WERI-Rb-1 (cell line): ENCODE results near the gene MARCHF7.
A peak's percentile ranks its signal among the peaks of the same experiment; 100 is the strongest.

Experiments used
- DNase-seq: peaks from one replicate; pipeline ENCODE4 v3.0.0-alpha.2; 2020
- H3K27ac ChIP-seq: fragments of 250-450 bp; sonication (Bioruptor Pico); 2 replicates; pipeline ENCODE4 v1.5.1; 2020; ENCODE audit warnings: mild to moderate bottlenecking, moderate library complexity
- H3K27me3 ChIP-seq: fragments of 250-450 bp; sonication (Bioruptor Pico); 2 replicates; pipeline ENCODE4 v1.5.1; 2021; ENCODE audit warnings: mild to moderate bottlenecking, low read depth, moderate library complexity; ENCODE audit not compliant: insufficient read depth, severe bottlenecking
- H3K36me3 ChIP-seq: fragments of 250-450 bp; sonication (Bioruptor Pico); 2 replicates; pipeline ENCODE4 v1.5.1; 2020; ENCODE audit warnings: mild to moderate bottlenecking, moderate library complexity
- H3K4me3 ChIP-seq: 2 replicates; pipeline ENCODE4 v1.5.1; 2011; ENCODE audit warnings: low read depth, mild to moderate bottlenecking, control low read depth, low read length
- H3K9me3 ChIP-seq: fragments of 250-450 bp; sonication (Bioruptor Pico); 2 replicates; pipeline ENCODE4 v1.5.1; 2021; ENCODE audit warnings: mild to moderate bottlenecking, moderate library complexity; ENCODE audit not compliant: severe bottlenecking
- CTCF ChIP-seq: IDR thresholded peaks from 2 replicates; pipeline ENCODE4 v1.5.1; 2011; ENCODE audit warnings: low read depth, mild to moderate bottlenecking, control low read depth, inconsistent platforms, low read length

Gene MARCHF7

GRCh38 chr2:159753797-159754196 lies 41.5 kb downstream of the MARCHF7 start:
- no peak for DNase-seq
- TF ChIP-seq CTCF, result no peak
- Histone ChIP-seq H3K4me3 (no peak overlapping the region), H3K27me3 (no peaks in the 10 kb centered on the region), H3K36me3 (peaks cover 85% of the 10 kb centered on the region), H3K27ac (no peak overlapping the region), H3K9me3 (no peaks in the 10 kb centered on the region)

- Histone ChIP-seq H3K9me3 (no peaks in the 10 kb centered on the region), H3K27me3 (no peaks in the 10 kb centered on the region), H3K27ac (no peak overlapping the region), H3K36me3 (peaks cover 86% of the 10 kb centered on the region), H3K4me3 (no peak overlapping the region)
- no peak for TF ChIP-seq CTCF
- DNase-seq, result no peak
Observed at GRCh38 chr2:159755014-159755413, 42.7 kb downstream of the MARCHF7 start.

GRCh38 chr2:159755788-159756187 lies 43.5 kb downstream of the MARCHF7 start:
- peak; percentile 52 for TF ChIP-seq CTCF
- no peak for DNase-seq
- Histone ChIP-seq H3K4me3 (no peak overlapping the region), H3K36me3 (peaks cover 89% of the 10 kb centered on the region), H3K27ac (no peak overlapping the region), H3K27me3 (no peaks in the 10 kb centered on the region), H3K9me3 (no peaks in the 10 kb centered on the region)

- no peak for TF ChIP-seq CTCF
- H3K4me3 ChIP-seq, result no peak overlapping the region
Observed at GRCh38 chr2:159758239-159758638, 45.9 kb downstream of the MARCHF7 start.

GRCh38 chr2:159758686-159759085 lies 46.4 kb downstream of the MARCHF7 start:
- DNase-seq, result no peak
- no peaks in the 10 kb centered on the region for H3K27me3 ChIP-seq
- H3K27ac ChIP-seq, result no peak overlapping the region
- no peak overlapping the region for H3K4me3 ChIP-seq
- peaks cover 88% of the 10 kb centered on the region for H3K36me3 ChIP-seq
- no peaks in the 10 kb centered on the region for H3K9me3 ChIP-seq
- no peak for TF ChIP-seq CTCF

More at GRCh38 chr2:159758239-159758638, 45.9 kb downstream of the MARCHF7 start:
- DNase-seq, result no peak
- H3K27ac ChIP-seq, result no peak overlapping the region
- H3K9me3 ChIP-seq, result no peaks in the 10 kb centered on the region
- H3K36me3 ChIP-seq, result peaks cover 86% of the 10 kb centered on the region
- no peaks in the 10 kb centered on the region for H3K27me3 ChIP-seq

GRCh38 chr2:159759577-159759976 lies 47.3 kb downstream of the MARCHF7 start:
- H3K36me3 ChIP-seq, result peaks cover 87% of the 10 kb centered on the region
- H3K27ac ChIP-seq, result no peak overlapping the region
- no peaks in the 10 kb centered on the region for H3K9me3 ChIP-seq
- no peak overlapping the region for H3K4me3 ChIP-seq
- no peak for DNase-seq
- no peaks in the 10 kb centered on the region for H3K27me3 ChIP-seq
- no peak for TF ChIP-seq CTCF
